HG03439 (cell line): ENCODE measurements around the gene FN3KRP.

Experiments
- ATAC-seq: cut with Tn5 transposase; IDR thresholded peaks from one replicate; pipeline ENCODE4 v1.9.1; 2021; ENCODE audit warnings: mild to moderate bottlenecking, moderate library complexity; ENCODE audit not compliant: unreplicated experiment

The FN3KRP gene

GRCh38 chr17:82687375-82687861 lies 29.1 kb upstream of the FN3KRP start:
- no peak for ATAC-seq

GRCh38 chr17:82687871-82688270 lies 28.6 kb upstream of the FN3KRP start:
- ATAC-seq, result no peak

DNA sequence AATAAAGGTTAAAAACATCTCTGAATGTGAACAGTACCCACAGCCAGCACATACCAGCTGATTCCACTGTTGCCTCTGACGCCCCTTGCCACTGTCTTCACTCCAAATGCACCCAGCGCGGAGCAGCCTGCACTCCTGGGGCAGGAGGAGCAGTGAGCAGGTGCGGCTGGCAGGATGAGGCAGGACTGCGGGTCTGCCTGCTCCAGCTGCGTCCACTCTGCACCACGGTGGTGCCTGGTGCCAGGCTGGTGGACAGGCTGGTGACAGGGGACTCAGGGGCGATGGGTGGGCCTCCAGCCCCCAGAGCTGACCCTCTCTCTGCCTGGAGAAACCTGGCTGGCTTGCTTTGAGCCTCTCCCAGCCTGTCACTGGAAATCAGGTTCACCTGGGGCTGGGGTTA lies 27.4 kb upstream of the FN3KRP start:
- ATAC-seq, result no peak

DNA sequence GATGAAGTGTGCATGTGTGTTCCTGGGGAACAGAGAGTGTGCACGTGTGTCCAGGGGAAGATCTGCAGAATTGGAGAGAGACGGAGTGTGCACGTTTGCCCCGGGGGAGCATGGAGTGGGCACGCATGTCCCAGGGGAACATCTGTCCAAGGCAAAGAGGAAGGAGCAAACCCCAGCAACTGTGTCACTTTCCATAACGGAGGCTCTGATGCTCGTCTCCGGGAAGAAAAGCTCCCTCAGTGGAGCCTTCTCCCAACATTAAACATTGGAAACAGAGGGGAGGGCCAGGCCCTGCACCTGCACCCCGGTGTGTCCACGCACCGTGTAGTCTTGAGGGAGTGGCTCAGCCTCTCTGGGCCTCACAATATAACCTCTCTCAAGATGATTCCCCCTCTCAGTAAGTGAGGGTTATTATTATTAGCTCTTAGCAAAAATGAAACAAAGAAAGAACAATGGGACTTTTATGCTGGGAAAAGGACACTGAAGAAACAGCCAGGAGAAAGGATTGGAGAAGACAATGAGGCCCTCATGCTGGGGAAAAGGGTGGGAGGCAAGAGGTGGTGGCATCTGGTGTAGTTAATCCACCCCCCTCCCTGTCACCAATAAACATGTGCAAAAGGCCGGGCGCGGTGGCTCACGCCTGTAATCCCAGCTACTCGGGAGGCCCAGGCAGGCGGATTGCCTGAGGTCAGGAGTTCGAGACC lies 25.6 kb upstream of the FN3KRP start:
- ATAC-seq, result no peak

DNA sequence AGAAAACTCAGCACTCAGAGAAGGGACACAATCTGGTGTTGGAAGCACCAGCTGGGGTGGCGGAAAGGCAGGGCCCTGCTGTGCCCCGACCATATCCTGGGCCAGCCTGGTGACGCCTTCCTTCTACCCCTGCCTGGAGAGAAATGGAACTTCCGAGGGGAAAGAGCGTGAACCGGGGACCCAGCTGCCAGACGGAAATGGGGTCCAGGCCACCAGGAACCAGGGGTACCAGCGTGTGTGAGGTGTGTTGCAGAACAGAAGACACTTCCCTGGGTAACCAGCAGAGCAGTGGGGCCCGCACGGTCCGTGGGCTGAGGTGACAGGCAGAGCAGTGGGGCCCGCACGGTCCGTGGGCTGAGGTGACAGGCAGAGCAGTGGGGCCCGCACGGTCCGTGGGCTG lies 24.8 kb upstream of the FN3KRP start:
- no peak for ATAC-seq

GRCh38 chr17:82692268-82692667 lies 24.2 kb upstream of the FN3KRP start:
- ATAC-seq, result no peak

- ATAC-seq, result no peak
These were observed 23.2 kb upstream of the FN3KRP start for GRCh38 chr17:82693168-82693867.

DNA sequence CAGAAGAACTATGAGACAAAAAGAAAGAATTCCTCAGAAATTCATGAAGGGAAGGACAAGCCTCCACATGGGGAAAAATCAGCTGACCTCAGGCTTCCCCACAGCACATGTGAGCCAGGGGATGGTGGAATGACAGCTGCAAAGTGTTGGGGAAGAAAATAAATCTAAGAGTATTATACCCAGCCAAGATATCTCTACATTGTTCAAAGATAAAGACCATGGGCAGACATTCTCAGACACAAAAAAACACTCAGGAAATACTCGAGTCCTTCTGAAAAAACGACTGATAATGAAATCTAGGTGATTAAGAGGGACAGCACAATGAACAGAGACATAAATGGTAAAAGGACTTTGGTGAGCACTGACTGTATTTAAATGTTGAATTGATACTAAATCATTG lies 21.9 kb upstream of the FN3KRP start:
- ATAC-seq, result no peak

GRCh38 chr17:82696259-82696658 lies 20.2 kb upstream of the FN3KRP start:
- ATAC-seq, result no peak

- no peak for ATAC-seq
These were observed 19.3 kb upstream of the FN3KRP start for GRCh38 chr17:82696916-82697807.

DNA sequence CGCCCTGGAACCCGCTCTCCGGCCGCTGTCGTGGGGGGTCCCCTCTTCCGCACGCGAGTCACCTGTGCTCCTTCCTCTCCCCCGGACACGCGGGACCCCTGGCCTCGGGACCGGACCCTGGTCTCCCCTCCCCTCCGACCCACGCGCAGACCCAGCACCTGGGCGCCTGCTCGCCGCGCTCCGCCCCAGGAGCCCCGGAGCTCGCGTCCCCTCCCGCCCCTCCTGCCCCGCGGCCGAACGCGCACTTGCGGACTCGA lies 18.8 kb upstream of the FN3KRP start:
- no peak for ATAC-seq

DNA sequence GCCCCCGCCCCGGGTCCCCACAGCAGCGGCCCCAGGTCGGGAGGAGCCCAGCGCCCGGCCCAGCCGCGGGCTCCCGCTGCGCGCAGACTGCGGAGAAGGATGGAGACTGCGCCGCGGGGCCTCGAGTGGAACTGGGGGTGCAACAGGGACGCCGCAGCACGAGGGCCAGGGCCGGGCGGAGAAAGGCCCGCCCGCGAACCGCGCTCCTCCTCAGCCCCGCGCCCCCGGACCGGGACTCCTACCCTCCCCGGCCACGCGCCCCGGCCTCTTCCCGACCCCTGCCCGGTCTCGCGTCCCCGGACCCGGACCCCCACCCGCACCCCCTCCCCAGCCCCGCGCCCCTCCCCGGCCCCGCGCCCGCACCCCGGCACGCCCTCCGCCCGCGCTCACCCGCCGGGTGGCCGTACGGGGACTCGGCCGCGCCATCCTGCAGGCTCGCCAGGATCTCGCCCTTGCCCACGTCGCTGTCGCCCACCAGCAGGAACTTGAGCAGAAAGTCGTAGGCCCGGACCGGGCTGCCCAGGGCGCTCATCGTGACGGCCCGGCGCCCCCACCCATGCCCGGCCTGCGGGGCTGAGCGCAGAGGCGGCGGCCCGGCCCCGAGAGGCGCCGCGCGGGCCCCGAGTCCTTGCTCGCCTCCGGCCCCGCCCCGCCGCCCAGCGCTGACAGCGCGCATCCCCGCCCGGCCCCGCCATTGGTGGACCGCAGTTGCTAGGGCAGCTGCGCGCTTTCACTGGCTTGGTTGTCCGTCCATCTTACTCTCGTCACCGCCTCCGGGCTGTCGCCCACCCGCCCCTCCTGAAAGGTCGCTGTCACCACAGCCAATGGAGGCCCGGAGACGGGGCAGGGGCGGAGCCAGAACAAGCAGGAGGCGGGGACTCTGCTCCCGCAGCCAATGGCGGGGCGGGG lies 18.2 kb upstream of the FN3KRP start, which contains the start of gene RAB40B:
RAB40B (minus strand) TSS at position 634 of the 909 bp plus-strand sequence; CDS start at position 532, 102 bp downstream.
- peak; percentile 93 for ATAC-seq

- ATAC-seq, result peak; percentile 18
These were observed 17.5 kb upstream of the FN3KRP start for GRCh38 chr17:82698974-82699442.

DNA sequence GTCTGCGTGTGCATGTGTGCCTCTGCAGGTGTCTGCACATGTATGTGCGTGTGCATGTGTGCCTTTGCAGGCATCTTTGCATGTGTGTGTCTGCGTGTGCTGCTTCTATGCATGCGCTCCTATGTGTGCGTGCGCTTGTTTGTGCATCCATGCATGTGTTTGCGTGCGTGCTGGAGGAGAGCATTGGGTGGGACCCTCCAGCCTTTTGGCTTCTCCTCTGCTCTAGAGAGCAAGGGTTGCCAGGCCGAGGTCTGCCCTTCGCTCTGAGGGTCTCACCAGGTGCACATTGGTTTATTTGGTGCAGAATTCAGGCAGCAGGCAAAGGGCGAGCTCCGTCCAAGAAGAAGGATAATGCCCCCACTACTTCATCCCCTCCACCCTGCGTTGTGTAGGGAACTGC lies 17.0 kb upstream of the FN3KRP start:
- no peak for ATAC-seq

DNA sequence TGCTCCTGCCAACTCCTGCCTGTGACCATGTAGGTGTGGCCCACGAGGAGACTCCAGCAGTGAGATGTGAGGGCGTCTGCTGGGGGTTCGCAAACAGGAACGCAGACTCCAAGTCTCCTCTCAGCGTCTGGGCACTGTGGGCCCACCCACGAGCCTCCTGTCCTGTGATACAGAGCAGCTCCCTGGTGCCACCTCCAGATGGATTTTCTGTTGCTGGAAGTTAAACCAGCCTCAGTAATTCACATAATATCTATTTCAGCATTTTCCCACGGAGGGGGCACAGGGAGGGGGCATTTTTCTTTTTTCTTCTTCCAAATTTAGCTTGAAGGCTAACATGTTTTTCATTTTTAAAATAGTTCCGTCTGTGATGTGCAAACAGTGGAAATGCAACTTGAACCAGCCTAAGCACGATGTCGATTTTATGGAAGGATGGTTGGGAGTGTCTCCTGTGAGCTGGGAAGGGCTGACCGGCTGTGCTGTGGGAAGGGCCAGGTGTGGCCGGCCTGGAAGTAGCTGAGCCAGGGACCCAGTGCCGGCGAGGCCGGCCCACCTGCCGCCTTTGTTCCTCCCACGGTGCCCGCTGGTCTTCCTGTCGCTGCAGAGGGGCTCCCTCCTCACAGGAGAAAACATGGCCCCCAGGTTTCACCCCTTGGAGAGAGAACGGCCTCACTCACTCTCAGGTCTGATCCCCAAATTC lies 14.1 kb upstream of the FN3KRP start:
- no peak for ATAC-seq

DNA sequence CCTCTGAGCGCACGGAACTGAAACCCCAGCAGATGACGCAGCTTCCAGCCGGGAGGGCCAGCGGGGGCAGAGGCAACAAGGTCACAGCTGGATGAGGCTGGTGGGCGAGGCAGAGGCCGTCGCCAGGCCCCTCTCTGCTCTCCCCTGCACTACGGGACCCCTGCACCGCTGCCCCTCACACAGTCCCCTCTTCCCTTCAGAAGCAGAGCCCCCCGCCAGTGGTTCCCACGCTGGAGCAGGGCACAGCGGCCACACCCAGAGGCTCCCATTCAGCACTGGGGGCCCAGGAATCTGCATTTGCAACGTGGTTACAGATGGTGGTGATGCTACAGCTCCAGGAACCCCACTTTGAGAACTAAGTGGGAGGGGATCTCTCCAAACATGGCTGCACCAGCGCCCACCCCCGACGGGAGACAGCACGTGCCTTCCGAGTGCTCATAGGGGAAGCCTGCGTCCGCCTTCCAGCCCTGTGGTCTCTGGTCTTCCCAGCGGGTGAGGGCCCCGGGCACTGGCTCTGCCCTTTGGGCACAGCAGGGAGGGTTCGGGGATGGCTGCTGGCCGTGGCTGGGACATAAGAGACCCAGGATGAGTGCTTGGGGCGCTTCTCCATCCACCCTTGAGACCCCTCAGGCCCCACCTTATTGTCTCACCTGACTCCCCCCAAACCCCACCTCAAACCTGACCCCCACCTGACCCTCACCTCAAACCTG lies 13.3 kb upstream of the FN3KRP start:
- no peak for ATAC-seq

DNA sequence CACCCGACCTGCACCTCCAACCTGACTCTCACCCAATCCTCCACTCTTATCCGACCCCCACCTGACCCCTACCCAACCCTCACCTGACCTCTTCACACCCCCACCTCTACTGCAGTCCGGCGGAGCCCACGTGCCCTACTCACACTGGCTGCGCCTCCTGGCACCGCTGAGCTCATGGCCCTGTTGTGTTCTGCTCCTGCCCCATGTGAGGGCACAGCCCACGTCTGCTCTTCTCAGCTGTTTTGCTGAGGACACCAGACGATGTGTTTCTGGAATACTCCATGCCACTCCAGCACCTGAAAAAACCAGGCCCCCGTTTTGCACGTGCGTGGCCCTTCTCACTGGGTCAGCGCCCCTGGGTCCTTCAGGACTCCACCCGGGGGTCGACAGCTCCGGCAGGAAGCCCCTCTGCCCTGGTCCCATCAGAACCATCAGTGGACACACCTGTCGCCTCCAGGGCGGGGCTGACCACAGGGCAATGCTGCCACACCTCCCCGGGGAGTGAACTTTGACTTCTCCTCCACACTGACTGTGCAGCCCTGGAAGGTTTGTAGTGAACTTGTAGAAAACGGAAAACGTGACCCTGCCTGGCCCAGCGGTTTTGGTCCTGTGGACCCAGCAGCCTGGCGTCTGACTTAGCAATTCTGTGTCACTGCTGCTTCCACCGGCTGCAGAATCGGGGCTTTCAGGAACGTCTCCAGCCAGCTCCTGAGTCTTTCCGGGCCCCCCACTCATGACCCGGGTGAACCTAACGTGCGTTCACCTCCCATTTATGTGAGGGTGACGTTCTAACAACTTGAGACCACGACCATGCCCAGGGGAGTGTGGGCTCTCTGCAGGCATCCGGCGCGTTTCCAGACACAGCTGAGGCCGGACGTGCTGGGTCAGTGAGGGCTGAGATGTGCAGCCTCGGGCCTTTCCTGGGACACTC lies 12.3 kb upstream of the FN3KRP start:
- ATAC-seq, result no peak

DNA sequence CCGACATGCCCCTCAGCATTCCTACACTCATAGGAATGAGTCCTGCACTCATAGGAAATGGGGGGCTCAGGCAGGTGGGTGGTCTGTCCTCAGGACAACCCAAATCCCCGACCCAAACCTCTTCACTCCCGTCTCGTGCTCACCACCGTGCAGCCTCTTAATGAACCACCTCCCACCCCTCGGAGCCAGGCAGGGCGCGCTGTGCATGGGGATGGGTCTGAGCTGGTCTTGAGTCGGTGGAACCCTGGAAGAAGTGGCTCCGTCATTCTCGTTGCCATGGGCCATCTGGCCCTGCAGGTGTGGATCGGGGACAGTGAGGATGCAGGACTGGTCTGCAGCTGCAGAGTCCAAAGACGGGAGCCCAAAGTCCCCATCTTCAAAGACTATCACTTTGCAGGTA lies 11.6 kb upstream of the FN3KRP start:
- ATAC-seq, result no peak
